NCI-H2029 treated with DMSO at 0.1 percent for 48 hours (cell line): ENCODE measurements around the gene PKD1L1.
"Not testable (repeated sequence)": the region's sequence is repeated elsewhere in the genome, so short reads cannot be mapped to it uniquely, and the experiment has no call there.

ENCODE experiments used
- DNase-seq: peaks from one replicate; lab custom pipeline; 2025; lab: John Stamatoyannopoulos, UW

PKD1L1 gene

GRCh38 chr7:47962262-47962661, 14.0 kb upstream of the PKD1L1 start:
- DNase-seq, result no peak

DNA sequence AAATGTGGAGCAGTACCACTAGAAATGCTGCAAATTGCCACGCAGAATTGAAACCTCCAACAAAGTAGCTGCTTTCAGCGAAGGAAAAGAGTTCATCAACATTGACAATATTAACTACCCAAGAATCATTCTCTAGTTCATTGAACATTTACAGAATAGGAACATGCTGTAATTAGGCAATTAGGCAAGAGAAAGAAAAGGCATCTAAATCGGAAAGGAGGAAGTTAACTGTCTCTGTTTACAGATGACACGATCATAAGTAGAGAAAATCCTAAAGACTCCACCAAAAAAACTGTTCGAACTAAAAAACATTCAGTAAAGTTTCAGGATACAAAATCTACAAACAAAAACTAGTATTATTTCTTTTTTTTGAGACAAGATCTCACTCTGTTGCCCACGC, 8.9 kb upstream of the PKD1L1 start:
- no peak for DNase-seq

- DNase-seq, result no peak
Measured at GRCh38 chr7:47956220-47956619, 8.0 kb upstream of the PKD1L1 start.

GRCh38 chr7:47954231-47954911, 6.1 kb upstream of the PKD1L1 start:
- no peak for DNase-seq

GRCh38 chr7:47953822-47954221, 5.6 kb upstream of the PKD1L1 start:
- DNase-seq, result no peak

- no peak for DNase-seq
Measured at GRCh38 chr7:47952224-47952623, 4.0 kb upstream of the PKD1L1 start.

DNA sequence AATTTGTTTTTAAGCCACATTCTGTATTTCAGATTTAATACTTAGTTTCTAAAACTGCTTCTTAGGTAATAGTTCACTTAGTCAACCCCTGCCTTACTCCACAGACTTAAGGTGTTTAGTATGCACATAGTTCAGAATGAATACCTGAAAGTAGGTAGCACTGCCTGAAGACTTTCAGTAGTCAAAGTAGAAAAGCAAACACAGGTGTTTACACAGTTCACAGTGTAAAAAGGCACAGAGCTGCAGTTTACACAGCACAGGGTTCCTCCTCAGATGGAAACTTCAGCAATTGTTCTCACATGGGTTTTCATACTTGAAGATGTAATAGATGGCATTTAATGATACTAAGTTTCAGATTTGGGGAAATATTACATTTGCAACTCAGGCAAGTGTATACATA, 3.1 kb upstream of the PKD1L1 start:
- no peak for DNase-seq

- no peak for DNase-seq
Measured at GRCh38 chr7:47950714-47951113, 2.4 kb upstream of the PKD1L1 start.

GRCh38 chr7:47949703-47950102, 1.4 kb upstream of the PKD1L1 start:
- DNase-seq, result no peak

DNA sequence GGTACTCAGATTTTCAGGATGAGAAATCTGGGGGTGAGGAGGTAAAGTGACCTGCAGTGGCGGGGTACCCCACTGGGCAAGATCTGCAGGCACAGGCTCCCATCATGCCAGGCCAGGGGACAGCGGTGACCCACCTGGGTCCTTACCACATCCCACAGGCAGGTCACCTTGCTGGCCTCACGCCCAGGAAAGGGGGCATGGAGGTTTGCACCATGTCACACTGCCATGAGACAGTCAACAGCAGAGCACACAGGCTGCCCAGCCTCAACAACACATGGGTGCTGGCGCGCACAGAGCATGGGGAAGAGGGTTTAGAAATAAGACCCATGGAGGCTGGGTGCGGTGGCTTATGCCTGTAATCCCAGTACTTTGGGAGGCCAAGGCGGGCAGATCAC, 914 bp downstream of the PKD1L1 start:
- no peak for DNase-seq

GRCh38 chr7:47946581-47947354, 1.5 kb downstream of the PKD1L1 start:
- DNase-seq, result no peak

GRCh38 chr7:47945261-47946015, 2.8 kb downstream of the PKD1L1 start:
- peak; percentile 5 for DNase-seq

- DNase-seq, result no peak
Measured at GRCh38 chr7:47944536-47945260, 3.6 kb downstream of the PKD1L1 start.

DNA sequence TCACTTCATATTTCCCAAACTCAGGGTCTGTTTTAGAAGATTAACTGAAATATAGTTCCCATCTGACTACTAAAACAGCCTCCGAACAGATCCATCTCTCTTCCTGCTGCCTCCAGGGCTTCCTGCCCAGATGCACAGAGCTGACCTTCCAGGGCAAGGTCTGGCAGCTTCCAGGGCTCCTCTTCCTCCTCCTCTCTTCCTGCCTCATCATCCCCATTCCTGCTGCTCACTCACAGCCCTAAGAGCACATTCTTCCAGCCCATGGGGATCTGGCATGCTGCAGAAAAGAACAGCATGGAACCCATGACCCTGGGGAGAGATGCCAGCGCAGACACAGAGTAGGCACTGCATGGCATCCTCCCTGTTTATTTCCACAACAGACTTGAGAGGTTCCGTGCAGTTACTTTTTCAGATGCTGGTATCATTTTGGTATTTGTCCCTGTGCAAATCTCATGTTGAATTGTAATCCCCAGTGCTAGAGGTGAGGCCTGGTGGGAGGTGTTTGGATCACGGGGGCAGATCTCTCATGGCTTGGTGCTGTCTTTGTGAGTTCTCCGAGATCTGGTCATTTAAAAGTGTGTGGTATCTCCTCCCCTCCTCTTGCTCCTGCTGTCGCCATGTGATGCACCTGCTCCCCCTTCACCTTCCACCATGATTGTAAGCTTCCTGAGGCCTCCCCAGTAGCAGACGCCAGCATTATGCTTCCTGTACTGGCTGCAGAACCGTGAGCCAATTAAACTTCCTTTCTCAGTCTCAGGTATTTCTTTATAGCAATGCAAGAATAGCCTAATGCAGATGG, 4.4 kb downstream of the PKD1L1 start:
- no peak for DNase-seq

DNA sequence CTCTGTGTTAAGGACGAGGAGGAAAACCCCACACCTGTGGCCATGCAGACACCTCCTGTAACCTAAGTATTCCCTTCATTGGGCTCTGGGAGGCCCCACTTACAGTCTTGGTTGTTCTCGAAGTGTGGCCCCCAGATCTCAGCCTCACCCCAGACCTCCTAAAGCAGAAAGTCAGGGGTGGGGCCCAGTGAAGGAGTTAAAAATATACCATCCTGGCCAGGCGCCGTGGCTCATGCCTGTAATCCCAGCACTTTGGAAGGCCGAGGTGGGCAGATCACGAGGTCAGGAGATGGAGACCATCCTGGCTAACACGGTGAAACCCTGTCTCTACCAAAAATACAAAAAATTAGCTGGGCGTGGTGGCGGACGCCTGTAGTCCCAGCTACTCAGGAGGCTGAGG, 5.6 kb downstream of the PKD1L1 start:
- DNase-seq, result not testable (repeated sequence)

DNA sequence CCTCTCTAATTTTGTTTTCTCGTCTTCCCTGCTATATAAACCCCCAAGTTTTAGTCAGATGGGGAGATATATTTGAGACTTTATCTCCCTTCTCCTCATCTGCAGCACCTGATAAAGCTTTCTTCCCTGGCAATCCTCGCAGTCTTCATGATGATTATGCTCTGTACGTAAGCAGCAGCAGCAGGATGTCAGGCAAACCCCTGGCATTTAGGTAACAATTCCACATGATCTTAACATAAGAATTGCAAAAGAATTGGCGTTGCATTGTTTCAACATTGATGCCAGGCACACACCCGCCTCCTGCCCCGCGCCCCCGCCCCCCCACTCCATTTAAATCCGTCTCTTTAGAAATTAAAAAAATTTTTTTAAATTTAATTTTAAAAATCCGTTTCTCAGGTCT, 6.1 kb downstream of the PKD1L1 start:
- no peak for DNase-seq

GRCh38 chr7:47941136-47941844, 7.0 kb downstream of the PKD1L1 start:
- DNase-seq, result no peak

DNA sequence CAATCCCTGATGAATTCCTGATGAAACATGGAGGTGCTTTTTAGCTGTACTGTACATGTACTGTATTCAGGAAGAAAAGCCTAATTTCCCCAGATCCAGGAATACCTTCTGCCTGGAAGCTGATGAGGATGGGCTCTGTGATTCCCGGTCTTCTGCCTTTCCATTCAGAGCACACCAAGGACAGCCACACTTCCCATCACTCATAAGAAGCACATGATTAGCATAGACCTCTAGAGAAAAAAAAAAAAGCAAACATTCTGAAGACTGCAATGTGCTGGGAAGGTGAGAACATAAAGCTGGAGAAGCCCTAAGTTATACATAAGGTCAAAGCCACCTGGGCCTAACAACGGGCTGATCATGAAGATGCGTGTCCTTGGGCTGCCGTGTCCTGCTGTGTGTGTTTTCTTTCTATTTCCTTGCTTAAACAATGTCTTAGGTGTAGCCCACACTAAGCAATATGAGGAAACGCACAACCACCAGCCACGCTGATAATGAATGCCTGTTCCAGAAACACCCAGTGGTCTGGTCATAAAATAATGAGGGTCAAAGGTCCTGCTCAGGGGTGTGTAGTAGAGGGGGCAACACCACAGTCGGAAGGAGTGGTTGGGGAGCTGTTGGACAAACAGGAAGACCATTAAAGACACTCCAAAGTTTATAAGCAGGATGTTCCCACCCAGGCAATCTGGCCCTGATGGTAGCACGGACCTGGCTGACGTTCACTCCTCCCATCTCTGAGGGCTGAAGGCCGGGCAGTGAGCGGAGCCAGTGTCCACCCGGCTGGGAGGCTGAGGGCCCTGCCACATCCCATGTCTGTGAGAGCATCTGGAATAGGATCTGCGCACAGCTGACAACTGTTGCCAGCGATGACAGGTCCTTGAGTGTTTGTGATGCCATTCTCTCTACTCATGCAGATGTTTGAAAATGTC, 7.9 kb downstream of the PKD1L1 start:
- DNase-seq, result no peak

DNA sequence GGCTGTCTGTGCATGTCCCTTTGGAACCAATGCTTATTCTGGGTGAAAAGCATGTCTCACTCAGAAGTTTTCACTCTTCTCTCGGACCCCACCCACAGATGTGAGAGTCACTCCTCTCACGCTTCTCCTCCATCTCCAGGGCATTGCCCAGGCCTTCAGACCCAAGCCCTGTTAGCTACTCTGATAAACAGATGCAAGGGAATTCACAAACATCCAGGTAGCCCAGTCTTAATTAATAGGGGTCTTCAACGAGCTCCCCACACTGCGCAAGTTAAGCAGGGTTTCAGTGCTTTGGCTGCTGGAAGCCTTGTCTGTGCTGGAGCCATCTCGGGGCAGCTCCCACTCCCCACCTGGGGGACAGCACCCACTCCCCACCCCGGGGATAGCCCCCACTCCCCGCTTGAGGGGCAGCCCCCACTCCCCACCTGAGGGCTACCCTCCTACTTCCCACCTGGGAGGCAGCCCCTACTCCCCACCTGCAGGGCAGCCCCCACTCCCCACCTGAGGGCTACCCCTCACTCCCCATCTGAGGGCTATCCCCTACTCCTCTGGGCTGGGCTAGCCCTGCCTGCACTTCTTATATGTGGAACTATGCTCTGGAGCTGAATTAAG, 8.7 kb downstream of the PKD1L1 start:
- DNase-seq, result no peak
